T-cell (primary cell): ENCODE measurements around the gene XXYLT1. TPM values are rescaled to one million over a fixed set of nuclear protein-coding genes. Genes with fewer than 3 reads are reported as not detected.
"Not testable (repeated sequence)": the region's sequence is repeated elsewhere in the genome, so short reads cannot be mapped to it uniquely, and the experiment has no call there.

Experiments used
- ATAC-seq, 4 experiments: fragments of 200-7000 bp in 3 of 4; fragments of 150-1000 bp in 1 of 4; cut with Tn5 transposase; replicated peaks in 1 of 4; 1 replicate in 3 of 4; 2 replicates in 1 of 4; pipeline ENCODE4 v1.10.0; 2021; ENCODE audit warnings: moderate library complexity in 3 of 4, mild to moderate bottlenecking in 2 of 4, moderate number of reproducible peaks in 1 of 4
- CTCF ChIA-PET, 2 donors: fragments of 300-600 bp; sonication (Branson Sonifier 250); formaldehyde crosslinking; loops; one replicate each; lab custom pipeline; 2022; ENCODE audit warnings: antibody characterized with exemption in 2 of 2; lab: Charles Lee
- POLR2A ChIA-PET, 2 donors: fragments of 300-600 bp; sonication (Branson Sonifier 250); formaldehyde crosslinking; loops; one replicate each; lab custom pipeline; 2022; ENCODE audit warnings: antibody characterized with exemption in 2 of 2; lab: Charles Lee
- DNase-seq, 35 experiments: peaks; one replicate each; pipeline versions ENCODE4 v3.0.0 to v3.0.0-alpha.2; 2013 to 2023
- H3K27ac ChIP-seq: one replicate; pipeline ENCODE4 v1.5.1; 2013; ENCODE audit warnings: low read length
- H3K27me3 ChIP-seq, 2 experiments: replicated peaks in 1 of 2; 1 replicate in 1 of 2; 2 replicates in 1 of 2; pipeline versions ENCODE4 v1.6.1 to v1.7.0; 2013; ENCODE audit warnings: low read length in 1 of 2, mixed read lengths in 1 of 2; ENCODE audit not compliant: control insufficient read depth in 2 of 2, insufficient read depth in 2 of 2; ENCODE audit errors: extremely low read depth in 1 of 2
- H3K36me3 ChIP-seq, 2 donors: 1 replicate in 1 of 2; 2 replicates in 1 of 2; pipeline versions ENCODE4 v1.6.1 to v1.7.0; 2013; ENCODE audit warnings: low read length in 1 of 2; ENCODE audit not compliant: control insufficient read depth in 2 of 2, insufficient read depth in 1 of 2; ENCODE audit errors: extremely low read depth in 1 of 2
- H3K4me1 ChIP-seq, 2 experiments: 1 replicate in 1 of 2; 2 replicates in 1 of 2; pipeline versions ENCODE4 v1.6.1 to v1.7.0; 2013; ENCODE audit warnings: low read length in 2 of 2, mixed read lengths in 1 of 2; ENCODE audit not compliant: insufficient read depth in 2 of 2, control insufficient read depth in 1 of 2; ENCODE audit errors: extremely low read depth in 1 of 2
- H3K4me3 ChIP-seq, 2 donors: 1 replicate in 1 of 2; 2 replicates in 1 of 2; pipeline versions ENCODE4 v1.5.1 to v1.7.0; 2013; ENCODE audit warnings: mild to moderate bottlenecking in 2 of 2, low read length in 1 of 2, moderate library complexity in 1 of 2; ENCODE audit not compliant: control insufficient read depth in 1 of 2; ENCODE audit errors: extremely low read depth in 1 of 2
- H3K9me3 ChIP-seq: 2 replicates; pipeline ENCODE4 v1.7.0; 2013
- H3K27ac Mint-ChIP-seq, 2 donors: one replicate each; pipeline ENCODE4 v1.8.0; 2020 to 2021; ENCODE audit warnings: mild to moderate bottlenecking in 2 of 2, mixed read lengths in 2 of 2
- H3K27me3 Mint-ChIP-seq, 2 donors: one replicate each; pipeline ENCODE4 v1.8.0; 2021 to 2022; ENCODE audit warnings: mixed read lengths in 2 of 2
- H3K36me3 Mint-ChIP-seq: one replicate; pipeline ENCODE4 v1.8.0; 2021; ENCODE audit warnings: mixed read lengths
- H3K4me1 Mint-ChIP-seq, 3 donors: one replicate each; pipeline ENCODE4 v1.8.0; 2020 to 2022; ENCODE audit warnings: mixed read lengths in 3 of 3, mild to moderate bottlenecking in 1 of 3
- H3K4me3 Mint-ChIP-seq, 3 donors: one replicate each; pipeline ENCODE4 v1.8.0; 2020 to 2022; ENCODE audit warnings: mild to moderate bottlenecking in 3 of 3, mixed read lengths in 3 of 3, moderate library complexity in 3 of 3
- H3K9me3 Mint-ChIP-seq, 3 donors: one replicate each; pipeline ENCODE4 v1.8.0; 2020 to 2022; ENCODE audit warnings: mixed read lengths in 3 of 3
- WGBS: methylation state at CpG from one replicate; pipeline ENCODE4 v1.1.5; 2013; ENCODE audit warnings: missing lambda C conversion rate; ENCODE audit not compliant: insufficient coverage; 5-methylcytosine and 5-hydroxymethylcytosine counted together
- total RNA-seq, 35 experiments: library from RNA in 6 of 35; stranded (reverse) in 6 of 35; fragments of 120-200 nt in 1 of 35; gene quantifications; one replicate each; pipeline versions ENCODE4 v1.2.1 to v1.2.4 and lab custom pipeline; 2013 to 2026

XXYLT1 gene
- total RNA-seq, 5 donors from 2014 or later (not counting 1 experiment from before 2014, with no cell fraction given), result 4.6 to 9.1 (median 5.7) TPM

GRCh38 chr3:195107593-195107992 lies 163.4 kb downstream of the XXYLT1 start:
- POLR2A ChIA-PET, result no interaction called here
- no peak overlapping the region for H3K4me3 Mint-ChIP-seq
- no peak for ATAC-seq
- no peak overlapping the region for H3K27ac Mint-ChIP-seq
- 97% methylated on average over 5 of the region's 8 CpGs for WGBS
- no peak overlapping the region for H3K4me3 ChIP-seq
- H3K4me1 ChIP-seq, result peaks cover 0 to 8% of the 10 kb centered on the region in 2 experiments
- CTCF ChIA-PET, result interaction anchor here (1.0 to 1.6 kb wide), 4 partner anchors 420 to 436 kb away, joined by 3 to 16 read pairs (median 6); partner anchors contain the start of gene LSG1 (in 1 of the 2)
- H3K4me1 Mint-ChIP-seq, result peaks cover 4 to 6% (median 5%) of the 10 kb centered on the region in 3 donors
- no peaks in the 10 kb centered on the region for H3K27me3 Mint-ChIP-seq
- no peak for DNase-seq
- no peaks in the 10 kb centered on the region for H3K9me3 ChIP-seq
- no peaks in the 10 kb centered on the region for H3K9me3 Mint-ChIP-seq
- peaks cover 0 to 2% of the 10 kb centered on the region in 2 donors for H3K36me3 ChIP-seq
- H3K27ac ChIP-seq, result no peak overlapping the region
- no peaks in the 10 kb centered on the region for H3K27me3 ChIP-seq
- no peaks in the 10 kb centered on the region for H3K36me3 Mint-ChIP-seq

GRCh38 chr3:195107031-195107430 lies 163.9 kb downstream of the XXYLT1 start:
- POLR2A ChIA-PET, DNase-seq, H3K4me3 ChIP-seq, H3K4me1 ChIP-seq, H3K27me3 ChIP-seq, H3K36me3 Mint-ChIP-seq, H3K4me3 Mint-ChIP-seq, H3K27ac Mint-ChIP-seq, H3K36me3 ChIP-seq, H3K27ac ChIP-seq, H3K9me3 Mint-ChIP-seq, ATAC-seq, H3K4me1 Mint-ChIP-seq, H3K9me3 ChIP-seq, H3K27me3 Mint-ChIP-seq: not testable (repeated sequence)
- WGBS, result 92% methylated on average over 8 of the region's 17 CpGs
- CTCF ChIA-PET, result interaction anchor here (0.5 to 1.6 kb wide), 9 partner anchors 13 to 446 kb away, joined by 3 to 16 read pairs (median 6); partner anchors contain the start of gene LSG1 (in 2 of the 2)

- no peaks in the 10 kb centered on the region for H3K9me3 ChIP-seq
- WGBS, result 2% methylated on average over 26 of the region's 29 CpGs
- no peaks in the 10 kb centered on the region for H3K27me3 Mint-ChIP-seq
Observed at GRCh38 chr3:195106418-195106906, 164.5 kb downstream of the XXYLT1 start.

GRCh38 chr3:195105841-195106417 lies 165.0 kb downstream of the XXYLT1 start:
- Histone ChIP-seq H3K36me3 (peaks cover 0 to 1% of the 10 kb centered on the region in 2 donors), H3K4me1 (peaks cover 0 to 8% of the 10 kb centered on the region in 2 experiments), H3K27me3 (no peaks in the 10 kb centered on the region), H3K27ac (no peak overlapping the region), H3K4me3 (peak overlapping the region; percentile 12 to 21), H3K9me3 (no peaks in the 10 kb centered on the region)
- ChIA-PET CTCF (interaction anchor here (0.6 to 1.4 kb wide), 3 partner anchors 126 to 434 kb away, joined by 3 to 4 read pairs (median 4); partner anchors contain the start of gene LSG1 (in 1 of the 2)), POLR2A (no interaction called here)
- Mint-ChIP-seq H3K4me3 (peak overlapping the region in 2 of 3 donors; percentile 18 to 41), H3K4me1 (peaks cover 6 to 10% (median 8%) of the 10 kb centered on the region in 3 donors), H3K9me3 (no peaks in the 10 kb centered on the region), H3K27me3 (no peaks in the 10 kb centered on the region), H3K36me3 (no peaks in the 10 kb centered on the region), H3K27ac (no peak overlapping the region)
- DNase-seq, result no peak
- 100% methylated on average over 1 of the region's 12 CpGs for WGBS
- ATAC-seq, result no peak

More at GRCh38 chr3:195106418-195106906, 164.5 kb downstream of the XXYLT1 start:
- no peaks in the 10 kb centered on the region for H3K36me3 Mint-ChIP-seq
- no peaks in the 10 kb centered on the region for H3K9me3 Mint-ChIP-seq
- DNase-seq (peak; percentile 29 to 81 (median 61)), ATAC-seq (peak; percentile 85 to 94 (median 91))
- peak overlapping the region in 2 of 3 donors; percentile 18 to 41 for H3K4me3 Mint-ChIP-seq
- peak overlapping the region; percentile 12 to 21 for H3K4me3 ChIP-seq
- H3K4me1 ChIP-seq, result peaks cover 0 to 8% of the 10 kb centered on the region in 2 experiments
- no peak overlapping the region for H3K27ac Mint-ChIP-seq
- H3K4me1 Mint-ChIP-seq, result peaks cover 5 to 6% (median 5%) of the 10 kb centered on the region in 3 donors
- ChIA-PET POLR2A (no interaction called here), CTCF (interaction anchor here (0.5 to 1.6 kb wide), 10 partner anchors 14 to 445 kb away, joined by 3 to 16 read pairs (median 6); partner anchors contain the start of gene LSG1 (in 2 of the 2))
- no peaks in the 10 kb centered on the region for H3K27me3 ChIP-seq
- H3K36me3 ChIP-seq, result peaks cover 0 to 2% of the 10 kb centered on the region in 2 donors
- H3K27ac ChIP-seq, result no peak overlapping the region

- no peaks in the 10 kb centered on the region for H3K9me3 Mint-ChIP-seq
Observed at GRCh38 chr3:195105389-195105788, 165.6 kb downstream of the XXYLT1 start.

GRCh38 chr3:195104340-195104739 lies 166.6 kb downstream of the XXYLT1 start:
- Histone ChIP-seq H3K4me3 (no peak overlapping the region), H3K9me3 (no peaks in the 10 kb centered on the region), H3K27me3 (no peaks in the 10 kb centered on the region), H3K36me3 (no peaks in the 10 kb centered on the region), H3K4me1 (peaks cover 0 to 8% of the 10 kb centered on the region in 2 experiments), H3K27ac (no peak overlapping the region)
- Mint-ChIP-seq H3K27ac (no peak overlapping the region), H3K9me3 (no peaks in the 10 kb centered on the region), H3K4me3 (no peak overlapping the region), H3K36me3 (no peaks in the 10 kb centered on the region), H3K27me3 (no peaks in the 10 kb centered on the region), H3K4me1 (peaks cover 6 to 13% (median 8%) of the 10 kb centered on the region in 3 donors)
- DNase-seq, result no peak
- ATAC-seq, result no peak
- WGBS, result 97% methylated on average over 6 of the region's 8 CpGs
- ChIA-PET CTCF (interaction anchor here (0.5 to 1.8 kb wide), 4 partner anchors 422 to 523 kb away, joined by 5 to 8 read pairs (median 6); no protein-coding TSS in a partner anchor), POLR2A (no interaction called here)

More at GRCh38 chr3:195105389-195105788, 165.6 kb downstream of the XXYLT1 start:
- Mint-ChIP-seq H3K4me3 (no peak overlapping the region), H3K27me3 (no peaks in the 10 kb centered on the region), H3K36me3 (no peaks in the 10 kb centered on the region), H3K4me1 (peaks cover 6 to 13% (median 8%) of the 10 kb centered on the region in 3 donors), H3K27ac (no peak overlapping the region)
- no peak overlapping the region for H3K4me3 ChIP-seq
- POLR2A ChIA-PET, result no interaction called here
- no peaks in the 10 kb centered on the region for H3K27me3 ChIP-seq
- DNase-seq (no peak), ATAC-seq (no peak)
- WGBS, result 86% methylated on average over 9 of the region's 13 CpGs
- H3K9me3 ChIP-seq, result no peaks in the 10 kb centered on the region
- H3K36me3 ChIP-seq, result no peaks in the 10 kb centered on the region
- peaks cover 0 to 8% of the 10 kb centered on the region in 2 experiments for H3K4me1 ChIP-seq
- CTCF ChIA-PET, result interaction anchor here in 1 of 2 donors (1.1 to 1.4 kb wide), 2 partner anchors 423 to 434 kb away, joined by 4 read pairs; partner anchors contain the start of gene LSG1
- no peak overlapping the region for H3K27ac ChIP-seq
